SK-N-SH treated with all-trans-retinoic acid at 6 μM for 48 hours (cell line): ENCODE measurements around the gene HMGN4.

Experiments
- ATAC-seq: fragments of 200-7000 bp; cut with Tn5 transposase; 3 replicates; pipeline ENCODE4 v1.9.1; 2020; ENCODE audit warnings: mild to moderate bottlenecking, moderate library complexity
- ARNTL ChIP-seq: fragments of 450-650 bp; formaldehyde crosslinking; IDR thresholded peaks from 2 replicates; pipeline ENCODE4 v1.5.0; 2020; ENCODE audit warnings: low read depth, mild to moderate bottlenecking, moderate library complexity, borderline replicate concordance
- BACH2 ChIP-seq: fragments of 250-450 bp; sonication (Bioruptor Pico); IDR thresholded peaks from 2 replicates; pipeline ENCODE4 v1.9.0; 2021; ENCODE audit warnings: mild to moderate bottlenecking, borderline replicate concordance
- CSDC2 ChIP-seq: fragments of 250-450 bp; sonication (Bioruptor Pico); IDR thresholded peaks from 2 replicates; pipeline ENCODE4 v1.5.0; 2020; ENCODE audit warnings: mild to moderate bottlenecking, moderate library complexity
- CSRNP3 ChIP-seq: fragments of 250-450 bp; sonication (Bioruptor Pico); IDR thresholded peaks from 2 replicates; pipeline ENCODE4 v1.5.1; 2021; ENCODE audit warnings: mild to moderate bottlenecking, moderate library complexity
- ESRRG ChIP-seq: fragments of 250-450 bp; sonication (Bioruptor Pico); IDR thresholded peaks from 2 replicates; pipeline ENCODE4 v1.6.1; 2021; ENCODE audit warnings: mild to moderate bottlenecking
- GLIS3 ChIP-seq: fragments of 250-450 bp; sonication (Bioruptor Pico); IDR thresholded peaks from 2 replicates; pipeline ENCODE4 v1.5.0; 2020; ENCODE audit warnings: mild to moderate bottlenecking, moderate library complexity
- ISL1 ChIP-seq: fragments of 250-450 bp; sonication (Bioruptor Pico); IDR thresholded peaks from 2 replicates; pipeline ENCODE4 v2.1.2; 2022; ENCODE audit warnings: mild to moderate bottlenecking, moderate library complexity
- OSR1 ChIP-seq: fragments of 250-450 bp; sonication (Bioruptor Pico); IDR thresholded peaks from 2 replicates; pipeline ENCODE4 v1.8.0; 2022; ENCODE audit warnings: moderate library complexity, mild to moderate bottlenecking, inconsistent platforms
- RARB ChIP-seq: fragments of 250-450 bp; sonication (Bioruptor Pico); IDR thresholded peaks from 2 replicates; pipeline ENCODE4 v1.8.0; 2021; ENCODE audit warnings: mild to moderate bottlenecking, moderate library complexity
- SNAI2 ChIP-seq: fragments of 250-450 bp; sonication (Bioruptor Pico); IDR thresholded peaks from 2 replicates; pipeline ENCODE4 v1.5.0; 2020; ENCODE audit warnings: mild to moderate bottlenecking, moderate library complexity
- TCF4 ChIP-seq: fragments of 250-450 bp; sonication (Bioruptor Pico); IDR thresholded peaks from 2 replicates; pipeline ENCODE4 v1.8.0; 2021; ENCODE audit warnings: mild to moderate bottlenecking, moderate library complexity, borderline replicate concordance
- TOX ChIP-seq: fragments of 250-450 bp; sonication (Bioruptor Pico); IDR thresholded peaks from 2 replicates; pipeline ENCODE4 v1.8.0; 2021; ENCODE audit warnings: mild to moderate bottlenecking, moderate library complexity, borderline replicate concordance
- ZC3H10 ChIP-seq: fragments of 250-450 bp; sonication (Bioruptor Pico); IDR thresholded peaks from 2 replicates; pipeline ENCODE4 v1.5.1; 2021; ENCODE audit warnings: mild to moderate bottlenecking, moderate library complexity
- ZFP3 ChIP-seq: fragments of 250-450 bp; sonication (Bioruptor Pico); IDR thresholded peaks from 2 replicates; pipeline ENCODE4 v1.5.0; 2020; ENCODE audit warnings: mild to moderate bottlenecking, moderate library complexity
- ZFP30 ChIP-seq: fragments of 450-650 bp; formaldehyde crosslinking; IDR thresholded peaks from 2 replicates; pipeline ENCODE4 v1.5.0; 2022; ENCODE audit warnings: mild to moderate bottlenecking, moderate library complexity
- ZNF565 ChIP-seq: fragments of 450-650 bp; formaldehyde crosslinking; conservative IDR thresholded peaks from 2 replicates; pipeline ENCODE4 v1.5.0; 2020; ENCODE audit warnings: low read depth, mild to moderate bottlenecking, moderate library complexity
- ZNF70 ChIP-seq: fragments of 450-650 bp; formaldehyde crosslinking; IDR thresholded peaks from 2 replicates; pipeline ENCODE4 v1.5.0; 2020; ENCODE audit warnings: mild to moderate bottlenecking, moderate library complexity
- ZNF8 ChIP-seq: fragments of 450-650 bp; formaldehyde crosslinking; IDR thresholded peaks from 2 replicates; pipeline ENCODE4 v1.5.0; 2020; ENCODE audit warnings: mild to moderate bottlenecking, moderate library complexity
- TF ChIP-seq, protein P1 (sequence below): fragments of 250-450 bp; sonication (Bioruptor Pico); IDR thresholded peaks from 2 replicates; pipeline ENCODE4 v1.8.0; 2020; ENCODE audit warnings: mild to moderate bottlenecking, moderate library complexity, borderline replicate concordance
- TF ChIP-seq, protein P2 (sequence below): fragments of 250-450 bp; sonication (Bioruptor Pico); IDR thresholded peaks from 2 replicates; pipeline ENCODE4 v1.5.1; 2020; ENCODE audit warnings: low read depth, mild to moderate bottlenecking, moderate library complexity
- TF ChIP-seq, protein P3 (sequence below): fragments of 250-450 bp; sonication (Bioruptor Pico); IDR thresholded peaks from 2 replicates; pipeline ENCODE4 v1.8.0; 2021; ENCODE audit warnings: low read depth, mild to moderate bottlenecking, moderate library complexity, borderline replicate concordance
- TF ChIP-seq, protein P4 (sequence below): fragments of 250-450 bp; sonication (Bioruptor Pico); IDR thresholded peaks from 2 replicates; pipeline ENCODE4 v1.5.0; 2020; ENCODE audit warnings: mild to moderate bottlenecking, moderate library complexity

Gene HMGN4

DNA sequence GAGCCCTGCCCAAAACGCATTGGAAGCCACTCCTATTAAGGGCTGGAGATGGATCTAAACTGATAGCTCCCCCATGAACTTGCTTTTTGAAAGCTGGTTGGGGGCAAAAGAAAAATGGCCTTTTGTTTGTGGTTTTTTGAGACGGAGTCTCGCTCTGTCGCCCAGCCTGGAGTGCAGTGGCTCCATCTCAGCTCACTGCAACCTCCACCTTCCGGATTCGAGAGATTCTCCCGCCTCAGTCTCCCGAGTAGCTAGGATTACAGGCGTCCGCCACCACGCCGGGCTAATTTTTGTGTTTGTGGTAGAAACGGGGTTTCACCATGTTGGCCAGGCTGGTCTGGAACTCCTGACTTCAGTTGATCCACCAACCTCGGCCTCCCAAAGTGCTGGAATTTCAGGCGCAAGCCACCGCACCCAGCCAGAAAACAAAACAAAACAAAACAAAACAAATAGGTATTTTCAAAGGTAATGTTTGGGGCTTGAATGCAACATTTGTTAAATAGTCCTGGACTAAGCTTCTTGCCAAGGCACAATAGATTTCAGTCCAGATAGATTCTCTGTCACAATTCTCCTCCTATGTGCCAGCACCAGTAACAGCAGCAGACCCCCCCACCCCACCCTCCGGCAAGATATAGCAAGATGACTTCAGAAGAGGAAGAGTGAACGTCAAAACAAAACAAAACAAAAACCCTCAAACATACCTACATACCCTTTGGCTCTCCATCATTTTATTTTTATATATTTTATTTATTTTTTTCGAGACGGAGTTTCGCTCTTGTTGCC is 32.1 kb downstream of the HMGN4 start:
- no peak for ATAC-seq
- TF ChIP-seq SNAI2 (no peak), TCF4 (CRISPR knock-in tag) (no peak), ARNTL (CRISPR knock-in tag) (no peak), CSDC2 (CRISPR knock-in tag) (no peak), TOX (CRISPR knock-in tag) (no peak), ZNF8 (CRISPR knock-in tag) (no peak), ZFP30 (CRISPR knock-in tag) (no peak), ESRRG (CRISPR knock-in tag) (no peak), CSRNP3 (CRISPR knock-in tag) (no peak), RARB (CRISPR knock-in tag) (no peak), ZFP3 (no peak), ISL1 (CRISPR knock-in tag) (no peak)
- TF ChIP-seq, protein P1, sequence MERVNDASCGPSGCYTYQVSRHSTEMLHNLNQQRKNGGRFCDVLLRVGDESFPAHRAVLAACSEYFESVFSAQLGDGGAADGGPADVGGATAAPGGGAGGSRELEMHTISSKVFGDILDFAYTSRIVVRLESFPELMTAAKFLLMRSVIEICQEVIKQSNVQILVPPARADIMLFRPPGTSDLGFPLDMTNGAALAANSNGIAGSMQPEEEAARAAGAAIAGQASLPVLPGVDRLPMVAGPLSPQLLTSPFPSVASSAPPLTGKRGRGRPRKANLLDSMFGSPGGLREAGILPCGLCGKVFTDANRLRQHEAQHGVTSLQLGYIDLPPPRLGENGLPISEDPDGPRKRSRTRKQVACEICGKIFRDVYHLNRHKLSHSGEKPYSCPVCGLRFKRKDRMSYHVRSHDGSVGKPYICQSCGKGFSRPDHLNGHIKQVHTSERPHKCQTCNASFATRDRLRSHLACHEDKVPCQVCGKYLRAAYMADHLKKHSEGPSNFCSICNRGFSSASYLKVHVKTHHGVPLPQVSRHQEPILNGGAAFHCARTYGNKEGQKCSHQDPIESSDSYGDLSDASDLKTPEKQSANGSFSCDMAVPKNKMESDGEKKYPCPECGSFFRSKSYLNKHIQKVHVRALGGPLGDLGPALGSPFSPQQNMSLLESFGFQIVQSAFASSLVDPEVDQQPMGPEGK, result no peak
- TF ChIP-seq, protein P2, sequence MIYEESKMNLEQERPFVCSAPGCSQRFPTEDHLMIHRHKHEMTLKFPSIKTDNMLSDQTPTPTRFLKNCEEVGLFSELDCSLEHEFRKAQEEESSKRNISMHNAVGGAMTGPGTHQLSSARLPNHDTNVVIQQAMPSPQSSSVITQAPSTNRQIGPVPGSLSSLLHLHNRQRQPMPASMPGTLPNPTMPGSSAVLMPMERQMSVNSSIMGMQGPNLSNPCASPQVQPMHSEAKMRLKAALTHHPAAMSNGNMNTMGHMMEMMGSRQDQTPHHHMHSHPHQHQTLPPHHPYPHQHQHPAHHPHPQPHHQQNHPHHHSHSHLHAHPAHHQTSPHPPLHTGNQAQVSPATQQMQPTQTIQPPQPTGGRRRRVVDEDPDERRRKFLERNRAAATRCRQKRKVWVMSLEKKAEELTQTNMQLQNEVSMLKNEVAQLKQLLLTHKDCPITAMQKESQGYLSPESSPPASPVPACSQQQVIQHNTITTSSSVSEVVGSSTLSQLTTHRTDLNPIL, result no peak
- TF ChIP-seq, protein P3, sequence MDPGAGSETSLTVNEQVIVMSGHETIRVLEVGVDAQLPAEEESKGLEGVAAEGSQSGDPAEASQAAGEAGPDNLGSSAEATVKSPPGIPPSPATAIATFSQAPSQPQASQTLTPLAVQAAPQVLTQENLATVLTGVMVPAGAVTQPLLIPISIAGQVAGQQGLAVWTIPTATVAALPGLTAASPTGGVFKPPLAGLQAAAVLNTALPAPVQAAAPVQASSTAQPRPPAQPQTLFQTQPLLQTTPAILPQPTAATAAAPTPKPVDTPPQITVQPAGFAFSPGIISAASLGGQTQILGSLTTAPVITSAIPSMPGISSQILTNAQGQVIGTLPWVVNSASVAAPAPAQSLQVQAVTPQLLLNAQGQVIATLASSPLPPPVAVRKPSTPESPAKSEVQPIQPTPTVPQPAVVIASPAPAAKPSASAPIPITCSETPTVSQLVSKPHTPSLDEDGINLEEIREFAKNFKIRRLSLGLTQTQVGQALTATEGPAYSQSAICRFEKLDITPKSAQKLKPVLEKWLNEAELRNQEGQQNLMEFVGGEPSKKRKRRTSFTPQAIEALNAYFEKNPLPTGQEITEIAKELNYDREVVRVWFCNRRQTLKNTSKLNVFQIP (CRISPR knock-in tag), result no peak
- TF ChIP-seq, protein P4, sequence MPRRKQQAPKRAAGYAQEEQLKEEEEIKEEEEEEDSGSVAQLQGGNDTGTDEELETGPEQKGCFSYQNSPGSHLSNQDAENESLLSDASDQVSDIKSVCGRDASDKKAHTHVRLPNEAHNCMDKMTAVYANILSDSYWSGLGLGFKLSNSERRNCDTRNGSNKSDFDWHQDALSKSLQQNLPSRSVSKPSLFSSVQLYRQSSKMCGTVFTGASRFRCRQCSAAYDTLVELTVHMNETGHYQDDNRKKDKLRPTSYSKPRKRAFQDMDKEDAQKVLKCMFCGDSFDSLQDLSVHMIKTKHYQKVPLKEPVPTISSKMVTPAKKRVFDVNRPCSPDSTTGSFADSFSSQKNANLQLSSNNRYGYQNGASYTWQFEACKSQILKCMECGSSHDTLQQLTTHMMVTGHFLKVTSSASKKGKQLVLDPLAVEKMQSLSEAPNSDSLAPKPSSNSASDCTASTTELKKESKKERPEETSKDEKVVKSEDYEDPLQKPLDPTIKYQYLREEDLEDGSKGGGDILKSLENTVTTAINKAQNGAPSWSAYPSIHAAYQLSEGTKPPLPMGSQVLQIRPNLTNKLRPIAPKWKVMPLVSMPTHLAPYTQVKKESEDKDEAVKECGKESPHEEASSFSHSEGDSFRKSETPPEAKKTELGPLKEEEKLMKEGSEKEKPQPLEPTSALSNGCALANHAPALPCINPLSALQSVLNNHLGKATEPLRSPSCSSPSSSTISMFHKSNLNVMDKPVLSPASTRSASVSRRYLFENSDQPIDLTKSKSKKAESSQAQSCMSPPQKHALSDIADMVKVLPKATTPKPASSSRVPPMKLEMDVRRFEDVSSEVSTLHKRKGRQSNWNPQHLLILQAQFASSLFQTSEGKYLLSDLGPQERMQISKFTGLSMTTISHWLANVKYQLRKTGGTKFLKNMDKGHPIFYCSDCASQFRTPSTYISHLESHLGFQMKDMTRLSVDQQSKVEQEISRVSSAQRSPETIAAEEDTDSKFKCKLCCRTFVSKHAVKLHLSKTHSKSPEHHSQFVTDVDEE (CRISPR knock-in tag), result no peak

- TF ChIP-seq GLIS3 (0 out of 2 replicates have a peak, but pooled peaks have one; percentile 36), ESRRG (CRISPR knock-in tag) (no peak)
- TF ChIP-seq, protein P3 (CRISPR knock-in tag), result no peak
- peak; percentile 72 for ATAC-seq
Measured at GRCh38 chr6:26571592-26572296, 33.6 kb downstream of the HMGN4 start.

GRCh38 chr6:26575494-26575939 is 37.4 kb downstream of the HMGN4 start:
- no peak for ATAC-seq
- no peak for TF ChIP-seq ZNF565 (CRISPR knock-in tag)
- TF ChIP-seq SNAI2, result no peak
- no peak for TF ChIP-seq ZNF8 (CRISPR knock-in tag)
- no peak for TF ChIP-seq ZC3H10 (CRISPR knock-in tag)
- no peak for TF ChIP-seq ZNF70 (CRISPR knock-in tag)
- no peak for TF ChIP-seq GLIS3
- TF ChIP-seq ISL1 (CRISPR knock-in tag), result no peak
- TF ChIP-seq TOX (CRISPR knock-in tag), result no peak
- TF ChIP-seq OSR1 (CRISPR knock-in tag), result no peak
- no peak for TF ChIP-seq BACH2
